Esophagus (tissue), 2 donors: ENCODE results near the gene DAB2IP. TPM values are rescaled to one million over a fixed set of nuclear protein-coding genes. Genes with fewer than 3 reads are reported as not detected.

Experiments
- H3K27ac ChIP-seq, 2 donors: one replicate each; pipeline ENCODE4 v1.5.1; 2013; ENCODE audit warnings: low read depth in 2 of 2, mild to moderate bottlenecking in 2 of 2, inconsistent platforms in 1 of 2, low read length in 1 of 2, moderate library complexity in 1 of 2
- H3K27me3 ChIP-seq, 2 donors: one replicate each; pipeline ENCODE4 v1.6.1; 2013; ENCODE audit warnings: low read length in 2 of 2, control low read depth in 1 of 2, mild to moderate bottlenecking in 1 of 2; ENCODE audit not compliant: insufficient read depth in 2 of 2, control insufficient read depth in 1 of 2
- H3K36me3 ChIP-seq, 2 donors: one replicate each; pipeline ENCODE4 v1.6.1; 2013; ENCODE audit warnings: low read length in 1 of 2; ENCODE audit not compliant: control insufficient read depth in 2 of 2, insufficient read depth in 2 of 2
- H3K4me1 ChIP-seq, 2 donors: one replicate each; pipeline ENCODE4 v1.6.1; 2013; ENCODE audit warnings: low read length in 1 of 2; ENCODE audit not compliant: control insufficient read depth in 2 of 2, insufficient read depth in 2 of 2
- H3K4me3 ChIP-seq, 2 donors: one replicate each; pipeline ENCODE4 v1.5.1; 2013; ENCODE audit warnings: low read length in 2 of 2, mild to moderate bottlenecking in 2 of 2, low read depth in 1 of 2, moderate library complexity in 1 of 2
- H3K9me3 ChIP-seq, 2 donors: one replicate each; pipeline ENCODE4 v1.6.1; 2013; ENCODE audit warnings: mild to moderate bottlenecking in 2 of 2, low read depth in 1 of 2, low read length in 1 of 2, moderate library complexity in 1 of 2; ENCODE audit not compliant: control insufficient read depth in 2 of 2, insufficient read depth in 1 of 2
- WGBS, 2 donors: extraction: QIAGEN DNeasy Blood & Tissue Kit; methylation state at CpG; one replicate each; pipeline ENCODE4 v1.1.7; 2013; 5-methylcytosine and 5-hydroxymethylcytosine counted together
- polyA plus RNA-seq, 2 donors: library from polyadenylated mRNA; stranded (reverse); fragments of 200-250 nt; gene quantifications; one replicate each; pipeline ENCODE4 v1.2.3, GENCODE V29; 2013
- donor health status: healthy with polysubstance abuse.
- donor health status: Bipolar disorder and iron deficiency.

Gene DAB2IP
- polyA plus RNA-seq, 2 donors: 16.7 to 26.4 TPM

- H3K27ac ChIP-seq: no peak overlapping the region
- H3K9me3 ChIP-seq: no peaks in the 10 kb centered on the region
- H3K4me3 ChIP-seq: no peak overlapping the region
- no peaks in the 10 kb centered on the region for H3K36me3 ChIP-seq
- H3K27me3 ChIP-seq: no peaks in the 10 kb centered on the region
- WGBS, 2 donors: 77 to 92% methylated on average over 3 of the region's 3 CpGs
- no peaks in the 10 kb centered on the region for H3K4me1 ChIP-seq
These were observed 179.2 kb downstream of the DAB2IP start for GRCh38 chr9:121830441-121831140.

- Histone ChIP-seq H3K9me3 (no peaks in the 10 kb centered on the region), H3K36me3 (no peaks in the 10 kb centered on the region), H3K4me1 (no peaks in the 10 kb centered on the region), H3K27ac (no peak overlapping the region), H3K4me3 (no peak overlapping the region), H3K27me3 (no peaks in the 10 kb centered on the region)
- 94 to 99% methylated on average over 3 of the region's 3 CpGs for WGBS, 2 donors
These were observed 180.4 kb downstream of the DAB2IP start for GRCh38 chr9:121831869-121832268.

DNA sequence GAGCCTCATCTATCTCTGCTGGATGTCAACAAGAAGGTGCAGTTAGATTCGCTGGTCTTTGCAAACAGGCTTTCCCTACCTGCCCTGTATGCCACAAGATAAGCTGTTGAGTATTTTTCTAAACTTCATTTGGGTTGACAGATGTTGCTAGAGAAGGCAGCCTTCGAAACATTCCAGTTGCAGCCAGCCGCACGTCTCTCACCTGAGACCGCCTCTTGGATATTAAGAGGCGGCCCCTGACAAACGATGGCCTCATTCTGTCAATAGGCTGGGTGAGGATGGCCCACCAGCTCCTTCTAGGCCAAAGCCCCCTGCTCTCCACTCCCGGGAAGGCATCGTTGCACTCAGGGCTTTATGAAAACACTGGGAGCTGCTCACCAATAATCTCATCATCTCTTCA, 181.6 kb downstream of the DAB2IP start:
- no peaks in the 10 kb centered on the region for H3K36me3 ChIP-seq
- H3K27me3 ChIP-seq: no peaks in the 10 kb centered on the region
- peaks cover 0 to 2% of the 10 kb centered on the region in 2 donors for H3K4me1 ChIP-seq
- no peak overlapping the region for H3K27ac ChIP-seq
- H3K9me3 ChIP-seq: no peaks in the 10 kb centered on the region
- no peak overlapping the region for H3K4me3 ChIP-seq
- 91 to 94% methylated on average over 9 of the region's 9 CpGs for WGBS, 2 donors

Other genes starting within 250 kb of the DAB2IP start
- gene GGTA1, start 151.8 kb upstream of the DAB2IP start, polyA plus RNA-seq: 10 to 100 TPM; 24.2 to 26.5 TPM